ENCODE results near the gene RER1. TPM values are rescaled to one million over a fixed set of nuclear protein-coding genes. Genes with fewer than 3 reads are reported as not detected.

RER1 gene
- total RNA-seq, 1 experiment from 2014 or later: 155 TPM

DNA sequence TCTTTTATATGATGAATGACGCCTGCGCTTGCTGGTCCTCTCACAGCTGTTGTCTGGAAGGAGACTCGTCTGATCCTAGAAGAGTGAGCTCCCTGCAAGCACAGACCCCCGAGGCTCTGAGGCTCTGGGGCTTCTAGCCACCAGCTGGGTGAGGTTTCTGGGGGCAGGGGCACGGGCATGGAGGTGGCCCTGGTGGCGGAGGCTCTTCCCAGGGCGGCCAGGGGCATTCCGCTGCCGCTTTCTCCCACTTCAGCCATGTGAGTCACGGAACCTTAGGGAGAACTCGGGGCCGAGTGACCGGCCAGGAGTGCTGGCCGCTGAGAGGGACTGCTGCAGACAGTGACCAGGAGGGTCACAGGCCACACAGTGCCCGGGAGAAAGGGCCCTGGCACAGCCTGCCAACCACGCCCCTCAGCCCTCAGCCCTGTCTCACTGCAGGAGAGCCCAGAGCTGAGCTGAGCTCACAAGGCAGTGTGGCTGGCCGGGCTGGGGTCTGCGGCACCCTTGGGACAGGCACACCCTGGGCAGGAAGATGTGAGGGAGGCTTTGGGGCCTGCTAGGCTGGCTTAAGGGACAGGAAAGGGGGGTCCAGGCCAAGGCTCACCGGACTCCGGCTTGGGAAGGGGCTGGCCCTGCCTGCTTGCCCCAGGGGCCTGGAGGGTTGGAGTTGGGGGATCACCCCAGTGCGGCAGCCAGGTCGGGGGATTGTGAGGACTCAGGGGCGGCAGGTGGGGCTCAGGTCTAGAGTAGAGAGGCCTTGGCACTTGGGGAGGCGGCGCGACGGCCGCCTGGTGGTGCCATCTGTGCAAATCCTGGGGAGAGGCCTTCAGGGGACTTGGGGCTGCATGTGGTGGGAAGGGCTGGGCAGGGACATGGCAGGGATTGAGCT, 36.0 kb upstream of the RER1 start:
- Histone ChIP-seq H3K4me1 (ENCODE audit: control insufficient read depth in 1 of 2, insufficient read depth in 2 of 2, low read length in 2 of 2) (peaks cover 4% of the 10 kb centered on the region in 2 experiments; a peak in 2 of 4 replicates), H3K4me2 (ENCODE audit: low read length) (no peak overlapping the region), H3K9me3 (ENCODE audit: control insufficient read depth in 1 of 2, insufficient read depth in 1 of 2, low read depth in 1 of 2, low read length in 2 of 2) (no peaks in the 10 kb centered on the region), H4K20me1 (ENCODE audit: insufficient read depth) (no peaks in the 10 kb centered on the region), H3K9me2 (ENCODE audit: insufficient read depth) (no peaks in the 10 kb centered on the region), H3K27ac (ENCODE audit: low read depth, low read length) (no peak overlapping the region), H3K4me3 (replicated peaks in 1 of 2; ENCODE audit: low read depth in 1 of 2, low read length in 2 of 2) (no peak overlapping the region), H3K9ac (ENCODE audit: low read length) (no peak overlapping the region), H3K79me2 (ENCODE audit: insufficient read depth, low read length) (no peaks in the 10 kb centered on the region), H3K27me3 (ENCODE audit: insufficient read depth, low read length) (no peaks in the 10 kb centered on the region), H3K36me3 (ENCODE audit: control insufficient read depth in 1 of 2, insufficient read depth in 2 of 2, low read length in 2 of 2) (no peaks in the 10 kb centered on the region), H2AFZ (ENCODE audit: low read depth, low read length, poor library complexity, severe bottlenecking) (no peak overlapping the region)
- CTCF ChIA-PET: no interaction called here
- TF ChIP-seq SP1 (IDR thresholded peaks at IDR 0.05; ENCODE audit: low read depth) (no peak), ZNF274 (IDR thresholded peaks at IDR 0.05; ENCODE audit: low read depth, low read length) (no peak), EZH2phosphoT487 (IDR thresholded peaks at IDR 0.05; ENCODE audit: borderline replicate concordance) (no peak), YY1 (IDR thresholded peaks at IDR 0.05; ENCODE audit: extremely low read depth, insufficient replicate concordance, low read depth, low read length) (no peak), FOSL1 (IDR thresholded peaks at IDR 0.05; ENCODE audit: low read depth) (no peak), SRF (IDR thresholded peaks at IDR 0.05; ENCODE audit: low read depth) (no peak), ZFX (IDR thresholded peaks at IDR 0.05) (no peak), CEBPB (IDR thresholded peaks at IDR 0.05; ENCODE audit: low read depth) (no peak), RAD21 (IDR thresholded peaks at IDR 0.05; ENCODE audit: low read depth) (no peak), EZH2 (IDR thresholded peaks at IDR 0.05) (no peak)
- TF ChIP-seq, protein P1, sequence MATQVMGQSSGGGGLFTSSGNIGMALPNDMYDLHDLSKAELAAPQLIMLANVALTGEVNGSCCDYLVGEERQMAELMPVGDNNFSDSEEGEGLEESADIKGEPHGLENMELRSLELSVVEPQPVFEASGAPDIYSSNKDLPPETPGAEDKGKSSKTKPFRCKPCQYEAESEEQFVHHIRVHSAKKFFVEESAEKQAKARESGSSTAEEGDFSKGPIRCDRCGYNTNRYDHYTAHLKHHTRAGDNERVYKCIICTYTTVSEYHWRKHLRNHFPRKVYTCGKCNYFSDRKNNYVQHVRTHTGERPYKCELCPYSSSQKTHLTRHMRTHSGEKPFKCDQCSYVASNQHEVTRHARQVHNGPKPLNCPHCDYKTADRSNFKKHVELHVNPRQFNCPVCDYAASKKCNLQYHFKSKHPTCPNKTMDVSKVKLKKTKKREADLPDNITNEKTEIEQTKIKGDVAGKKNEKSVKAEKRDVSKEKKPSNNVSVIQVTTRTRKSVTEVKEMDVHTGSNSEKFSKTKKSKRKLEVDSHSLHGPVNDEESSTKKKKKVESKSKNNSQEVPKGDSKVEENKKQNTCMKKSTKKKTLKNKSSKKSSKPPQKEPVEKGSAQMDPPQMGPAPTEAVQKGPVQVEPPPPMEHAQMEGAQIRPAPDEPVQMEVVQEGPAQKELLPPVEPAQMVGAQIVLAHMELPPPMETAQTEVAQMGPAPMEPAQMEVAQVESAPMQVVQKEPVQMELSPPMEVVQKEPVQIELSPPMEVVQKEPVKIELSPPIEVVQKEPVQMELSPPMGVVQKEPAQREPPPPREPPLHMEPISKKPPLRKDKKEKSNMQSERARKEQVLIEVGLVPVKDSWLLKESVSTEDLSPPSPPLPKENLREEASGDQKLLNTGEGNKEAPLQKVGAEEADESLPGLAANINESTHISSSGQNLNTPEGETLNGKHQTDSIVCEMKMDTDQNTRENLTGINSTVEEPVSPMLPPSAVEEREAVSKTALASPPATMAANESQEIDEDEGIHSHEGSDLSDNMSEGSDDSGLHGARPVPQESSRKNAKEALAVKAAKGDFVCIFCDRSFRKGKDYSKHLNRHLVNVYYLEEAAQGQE (IDR thresholded peaks at IDR 0.05; ENCODE audit: low read depth): no peak
- TF ChIP-seq, protein P2, sequence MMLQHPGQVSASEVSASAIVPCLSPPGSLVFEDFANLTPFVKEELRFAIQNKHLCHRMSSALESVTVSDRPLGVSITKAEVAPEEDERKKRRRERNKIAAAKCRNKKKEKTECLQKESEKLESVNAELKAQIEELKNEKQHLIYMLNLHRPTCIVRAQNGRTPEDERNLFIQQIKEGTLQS (IDR thresholded peaks at IDR 0.05): no peak
- TF ChIP-seq, protein P3, sequence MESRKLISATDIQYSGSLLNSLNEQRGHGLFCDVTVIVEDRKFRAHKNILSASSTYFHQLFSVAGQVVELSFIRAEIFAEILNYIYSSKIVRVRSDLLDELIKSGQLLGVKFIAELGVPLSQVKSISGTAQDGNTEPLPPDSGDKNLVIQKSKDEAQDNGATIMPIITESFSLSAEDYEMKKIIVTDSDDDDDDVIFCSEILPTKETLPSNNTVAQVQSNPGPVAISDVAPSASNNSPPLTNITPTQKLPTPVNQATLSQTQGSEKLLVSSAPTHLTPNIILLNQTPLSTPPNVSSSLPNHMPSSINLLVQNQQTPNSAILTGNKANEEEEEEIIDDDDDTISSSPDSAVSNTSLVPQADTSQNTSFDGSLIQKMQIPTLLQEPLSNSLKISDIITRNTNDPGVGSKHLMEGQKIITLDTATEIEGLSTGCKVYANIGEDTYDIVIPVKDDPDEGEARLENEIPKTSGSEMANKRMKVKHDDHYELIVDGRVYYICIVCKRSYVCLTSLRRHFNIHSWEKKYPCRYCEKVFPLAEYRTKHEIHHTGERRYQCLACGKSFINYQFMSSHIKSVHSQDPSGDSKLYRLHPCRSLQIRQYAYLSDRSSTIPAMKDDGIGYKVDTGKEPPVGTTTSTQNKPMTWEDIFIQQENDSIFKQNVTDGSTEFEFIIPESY (IDR thresholded peaks at IDR 0.05; ENCODE audit: extremely low read depth, insufficient replicate concordance, low read length): no peak
- intact Hi-C loops (cut with micrococcal nuclease): no loop called here
- DNase-seq (ENCODE audit: low read depth, low spot score): no peak
- RAD21 ChIA-PET (ENCODE audit: low non-redundant PET in 1 of 2, low total read pairs in 2 of 2, uncharacterized antibody in 2 of 2, unreplicated experiment in 2 of 2): no interaction called here
- BruUV-seq (replicated peaks): no TSS peak
- no peak for ATAC-seq
- POLR2A ChIA-PET: no interaction called here
